ENCODE measurements around the gene HMG20B.

HMG20B gene

GRCh38 chr19:3610745-3611717 lies 38.3 kb downstream of the HMG20B start:
- Histone ChIP-seq H3K27me3 (ENCODE audit: insufficient read depth, poor library complexity, severe bottlenecking) (peaks cover 4% of the 10 kb centered on the region), H3K27ac (replicated peaks) (no peak overlapping the region), H3K4me3 (replicated peaks; ENCODE audit: insufficient read depth, low read length) (no peak overlapping the region)
- no peak for DNase-seq (ENCODE audit: low read depth in 1 of 2, low spot score in 1 of 2)
- TF ChIP-seq CTCF (IDR thresholded peaks at IDR 0.05; ENCODE audit: insufficient read depth, low read length): no peak
- TF ChIP-seq SPI1 (IDR thresholded peaks at IDR 0.05; ENCODE audit: borderline replicate concordance, low read depth): no peak
- TF ChIP-seq POLR2AphosphoS5 (IDR thresholded peaks at IDR 0.05; ENCODE audit: low read depth): no peak
- no peak for TF ChIP-seq REST (IDR thresholded peaks at IDR 0.05; ENCODE audit: insufficient replicate concordance, low read depth)
- no peak for TF ChIP-seq GABPA (IDR thresholded peaks at IDR 0.05; ENCODE audit: low read depth)

GRCh38 chr19:3611841-3612240 lies 39.1 kb downstream of the HMG20B start:
- DNase-seq (ENCODE audit: low read depth in 1 of 2, low spot score in 1 of 2): no peak
- Histone ChIP-seq H3K27ac (replicated peaks) (no peak overlapping the region), H3K4me3 (replicated peaks; ENCODE audit: insufficient read depth, low read length) (no peak overlapping the region), H3K27me3 (ENCODE audit: insufficient read depth, poor library complexity, severe bottlenecking) (no peaks in the 10 kb centered on the region)
- TF ChIP-seq SPI1 (IDR thresholded peaks at IDR 0.05; ENCODE audit: borderline replicate concordance, low read depth): no peak
- TF ChIP-seq GABPA (IDR thresholded peaks at IDR 0.05; ENCODE audit: low read depth): no peak
- no peak for TF ChIP-seq REST (IDR thresholded peaks at IDR 0.05; ENCODE audit: insufficient replicate concordance, low read depth)
- TF ChIP-seq POLR2AphosphoS5 (IDR thresholded peaks at IDR 0.05; ENCODE audit: low read depth): no peak
- TF ChIP-seq CTCF (IDR thresholded peaks at IDR 0.05; ENCODE audit: insufficient read depth, low read length): no peak

GRCh38 chr19:3612330-3612729 lies 39.6 kb downstream of the HMG20B start:
- TF ChIP-seq POLR2AphosphoS5 (IDR thresholded peaks at IDR 0.05; ENCODE audit: low read depth): no peak
- no peak for TF ChIP-seq CTCF (IDR thresholded peaks at IDR 0.05; ENCODE audit: insufficient read depth, low read length)
- TF ChIP-seq SPI1 (IDR thresholded peaks at IDR 0.05; ENCODE audit: borderline replicate concordance, low read depth): no peak
- TF ChIP-seq GABPA (IDR thresholded peaks at IDR 0.05; ENCODE audit: low read depth): no peak
- TF ChIP-seq REST (IDR thresholded peaks at IDR 0.05; ENCODE audit: insufficient replicate concordance, low read depth): no peak
- Histone ChIP-seq H3K27me3 (ENCODE audit: insufficient read depth, poor library complexity, severe bottlenecking) (no peaks in the 10 kb centered on the region), H3K4me3 (replicated peaks; ENCODE audit: insufficient read depth, low read length) (no peak overlapping the region), H3K27ac (replicated peaks) (no peak overlapping the region)
- DNase-seq (ENCODE audit: low read depth in 1 of 2, low spot score in 1 of 2): no peak

Measured in HL-60 (cell line).